WERI-Rb-1 (cell line): ENCODE results near the gene FIGN.

Experiments
- DNase-seq: peaks from one replicate; pipeline ENCODE4 v3.0.0-alpha.2; 2020
- H3K27ac ChIP-seq: fragments of 250-450 bp; sonication (Bioruptor Pico); 2 replicates; pipeline ENCODE4 v1.5.1; 2020; ENCODE audit warnings: mild to moderate bottlenecking, moderate library complexity
- H3K27me3 ChIP-seq: fragments of 250-450 bp; sonication (Bioruptor Pico); 2 replicates; pipeline ENCODE4 v1.5.1; 2021; ENCODE audit warnings: mild to moderate bottlenecking, low read depth, moderate library complexity; ENCODE audit not compliant: insufficient read depth, severe bottlenecking
- H3K36me3 ChIP-seq: fragments of 250-450 bp; sonication (Bioruptor Pico); 2 replicates; pipeline ENCODE4 v1.5.1; 2020; ENCODE audit warnings: mild to moderate bottlenecking, moderate library complexity
- H3K4me3 ChIP-seq: 2 replicates; pipeline ENCODE4 v1.5.1; 2011; ENCODE audit warnings: low read depth, mild to moderate bottlenecking, control low read depth, low read length
- H3K9me3 ChIP-seq: fragments of 250-450 bp; sonication (Bioruptor Pico); 2 replicates; pipeline ENCODE4 v1.5.1; 2021; ENCODE audit warnings: mild to moderate bottlenecking, moderate library complexity; ENCODE audit not compliant: severe bottlenecking
- TF ChIP-seq, protein P1 (sequence below): IDR thresholded peaks from 2 replicates; pipeline ENCODE4 v1.5.1; 2011; ENCODE audit warnings: low read depth, mild to moderate bottlenecking, control low read depth, inconsistent platforms, low read length

FIGN gene

GRCh38 chr2:163774862-163775261 is 39.1 kb upstream of the FIGN start:
- H3K9me3 ChIP-seq = no peaks in the 10 kb centered on the region
- H3K27ac ChIP-seq = no peak overlapping the region
- DNase-seq = no peak
- H3K4me3 ChIP-seq = no peak overlapping the region
- no peaks in the 10 kb centered on the region for H3K27me3 ChIP-seq
- TF ChIP-seq, protein P1, sequence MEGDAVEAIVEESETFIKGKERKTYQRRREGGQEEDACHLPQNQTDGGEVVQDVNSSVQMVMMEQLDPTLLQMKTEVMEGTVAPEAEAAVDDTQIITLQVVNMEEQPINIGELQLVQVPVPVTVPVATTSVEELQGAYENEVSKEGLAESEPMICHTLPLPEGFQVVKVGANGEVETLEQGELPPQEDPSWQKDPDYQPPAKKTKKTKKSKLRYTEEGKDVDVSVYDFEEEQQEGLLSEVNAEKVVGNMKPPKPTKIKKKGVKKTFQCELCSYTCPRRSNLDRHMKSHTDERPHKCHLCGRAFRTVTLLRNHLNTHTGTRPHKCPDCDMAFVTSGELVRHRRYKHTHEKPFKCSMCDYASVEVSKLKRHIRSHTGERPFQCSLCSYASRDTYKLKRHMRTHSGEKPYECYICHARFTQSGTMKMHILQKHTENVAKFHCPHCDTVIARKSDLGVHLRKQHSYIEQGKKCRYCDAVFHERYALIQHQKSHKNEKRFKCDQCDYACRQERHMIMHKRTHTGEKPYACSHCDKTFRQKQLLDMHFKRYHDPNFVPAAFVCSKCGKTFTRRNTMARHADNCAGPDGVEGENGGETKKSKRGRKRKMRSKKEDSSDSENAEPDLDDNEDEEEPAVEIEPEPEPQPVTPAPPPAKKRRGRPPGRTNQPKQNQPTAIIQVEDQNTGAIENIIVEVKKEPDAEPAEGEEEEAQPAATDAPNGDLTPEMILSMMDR = no peak
- H3K36me3 ChIP-seq = no peaks in the 10 kb centered on the region

DNA sequence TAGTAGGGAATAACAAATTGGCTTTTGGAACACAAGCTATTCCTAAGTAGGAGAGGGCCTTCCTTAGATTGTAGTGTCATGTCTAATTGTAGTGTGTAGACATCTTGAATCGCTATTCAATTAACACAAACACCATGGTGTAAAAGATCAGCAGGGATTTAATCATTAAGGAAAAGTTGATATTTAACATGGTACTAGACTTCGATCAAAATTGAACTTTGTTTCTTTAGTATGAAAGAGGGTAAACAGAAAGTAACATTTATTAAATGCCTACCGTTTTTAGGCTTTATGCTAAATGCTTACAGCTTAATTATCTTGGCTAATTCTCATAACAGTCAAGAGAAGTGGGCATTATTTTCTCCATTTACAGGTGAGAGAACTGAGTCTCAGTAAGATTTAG is 37.5 kb upstream of the FIGN start:
- Histone ChIP-seq H3K27ac (no peak overlapping the region), H3K4me3 (no peak overlapping the region), H3K36me3 (no peaks in the 10 kb centered on the region), H3K27me3 (no peaks in the 10 kb centered on the region), H3K9me3 (no peaks in the 10 kb centered on the region)
- TF ChIP-seq, protein P1 = no peak
- no peak for DNase-seq

GRCh38 chr2:163771596-163771995 is 35.8 kb upstream of the FIGN start:
- Histone ChIP-seq H3K36me3 (no peaks in the 10 kb centered on the region), H3K9me3 (no peaks in the 10 kb centered on the region), H3K27me3 (no peaks in the 10 kb centered on the region), H3K4me3 (no peak overlapping the region), H3K27ac (no peak overlapping the region)
- TF ChIP-seq, protein P1 = no peak
- no peak for DNase-seq

DNA sequence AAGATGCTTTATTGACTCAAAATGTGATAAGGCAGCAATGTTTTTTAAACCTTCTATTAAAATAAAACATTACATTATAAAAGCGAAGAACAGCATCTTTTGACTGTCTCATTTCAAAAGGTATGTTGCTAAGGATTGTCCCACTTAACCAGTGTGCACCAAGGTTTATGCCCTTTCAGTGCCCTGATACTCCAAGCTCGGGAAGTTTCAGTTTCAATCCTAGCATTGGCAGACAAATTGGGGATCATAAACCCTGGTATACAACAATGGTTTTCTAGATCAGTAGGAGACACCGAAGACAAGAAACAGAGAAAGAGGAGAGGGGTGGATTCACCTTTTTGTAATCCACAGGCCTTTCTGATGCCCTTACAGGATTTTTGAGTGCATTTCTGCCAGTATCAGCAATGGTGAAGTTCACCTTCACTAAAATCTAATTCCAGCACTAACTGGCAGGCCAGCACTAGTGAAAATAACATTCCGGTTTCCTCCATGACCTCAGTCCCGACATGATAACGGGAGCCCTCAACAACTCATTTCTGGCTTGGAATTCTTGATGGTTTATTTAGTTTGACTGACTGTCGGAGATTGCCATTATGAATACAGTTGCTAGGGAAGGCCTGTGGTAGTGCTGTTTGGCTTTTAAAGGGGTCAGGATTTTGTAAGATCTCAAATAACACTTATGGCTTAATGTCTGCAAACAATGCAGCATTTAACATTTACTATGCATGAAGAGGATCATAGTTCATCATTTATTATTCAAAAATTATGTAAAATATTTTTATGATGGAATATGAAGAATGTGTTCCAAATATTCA is 33.3 kb upstream of the FIGN start:
- Histone ChIP-seq H3K4me3 (no peak overlapping the region), H3K36me3 (no peaks in the 10 kb centered on the region), H3K9me3 (no peaks in the 10 kb centered on the region), H3K27me3 (no peaks in the 10 kb centered on the region), H3K27ac (no peak overlapping the region)
- TF ChIP-seq, protein P1 = no peak
- DNase-seq = no peak

- Histone ChIP-seq H3K9me3 (no peaks in the 10 kb centered on the region), H3K27me3 (no peaks in the 10 kb centered on the region), H3K27ac (no peak overlapping the region), H3K36me3 (no peaks in the 10 kb centered on the region), H3K4me3 (no peak overlapping the region)
- no peak for DNase-seq
- TF ChIP-seq, protein P1 = no peak
Measured at GRCh38 chr2:163767097-163767496, 31.3 kb upstream of the FIGN start.

DNA sequence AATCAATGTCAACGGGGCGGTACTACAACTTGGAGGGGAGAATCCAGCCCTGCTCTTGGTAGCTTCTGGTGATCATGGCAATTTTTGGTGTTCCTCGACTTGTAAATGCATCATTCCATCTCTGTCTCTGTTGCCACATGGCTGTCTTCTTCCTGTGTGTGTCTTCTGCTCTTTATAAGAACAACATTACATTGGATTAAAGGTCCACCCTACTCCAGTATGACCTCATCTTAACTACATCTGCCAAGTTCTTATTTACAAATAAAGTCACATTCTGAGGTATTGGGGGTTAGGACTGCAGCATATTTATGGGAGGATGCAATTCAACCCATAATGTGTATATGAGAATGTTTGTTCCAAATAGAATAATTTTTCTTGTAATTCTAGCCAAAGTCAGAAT is 28.8 kb upstream of the FIGN start:
- TF ChIP-seq, protein P1 = no peak
- no peak for DNase-seq
- Histone ChIP-seq H3K4me3 (no peak overlapping the region), H3K27me3 (no peaks in the 10 kb centered on the region), H3K36me3 (no peaks in the 10 kb centered on the region), H3K9me3 (no peaks in the 10 kb centered on the region), H3K27ac (no peak overlapping the region)
